Activated naive CD8-positive, alpha-beta T cell treated with anti-CD3 and anti-CD28 coated beads for 36 hours (primary cell): ENCODE data around the gene PEX11B. TPM values are rescaled to one million over a fixed set of nuclear protein-coding genes. Genes with fewer than 3 reads are reported as not detected.

Experiments
- DNase-seq: peaks from one replicate; pipeline ENCODE4 v3.0.0; 2021
- H3K27ac Mint-ChIP-seq: one replicate; pipeline ENCODE4 v1.8.0; 2022; ENCODE audit warnings: mild to moderate bottlenecking, moderate library complexity, mixed read lengths
- H3K27me3 Mint-ChIP-seq: one replicate; pipeline ENCODE4 v1.8.0; 2022; ENCODE audit warnings: mild to moderate bottlenecking, mixed read lengths
- H3K36me3 Mint-ChIP-seq: one replicate; pipeline ENCODE4 v1.8.0; 2021; ENCODE audit warnings: mild to moderate bottlenecking, mixed read lengths
- H3K4me1 Mint-ChIP-seq: one replicate; pipeline ENCODE4 v1.8.0; 2021; ENCODE audit warnings: mixed read lengths
- H3K4me3 Mint-ChIP-seq: one replicate; pipeline ENCODE4 v1.8.0; 2022; ENCODE audit warnings: mild to moderate bottlenecking, moderate library complexity, mixed read lengths
- H3K9me3 Mint-ChIP-seq: one replicate; pipeline ENCODE4 v1.8.0; 2022; ENCODE audit warnings: mixed read lengths
- total RNA-seq, 2 experiments: library from RNA; stranded (reverse); gene quantifications; one replicate each; pipeline ENCODE4 v1.2.3, GENCODE V29; 2021

The PEX11B gene
- total RNA-seq, 2 experiments from 2014 or later, result 33.6 to 33.8 TPM

- Mint-ChIP-seq H3K27ac (no peak overlapping the region), H3K4me1 (peaks cover 2% of the 10 kb centered on the region), H3K4me3 (no peak overlapping the region), H3K27me3 (peaks cover 23% of the 10 kb centered on the region), H3K9me3 (no peaks in the 10 kb centered on the region), H3K36me3 (no peaks in the 10 kb centered on the region)
- DNase-seq, result no peak
These were observed 38.7 kb downstream of the PEX11B start for GRCh38 chr1:145879775-145880174.

- H3K27ac Mint-ChIP-seq, result no peak overlapping the region
- peaks cover 2% of the 10 kb centered on the region for H3K4me1 Mint-ChIP-seq
These were observed 39.8 kb downstream of the PEX11B start for GRCh38 chr1:145878724-145879123.

DNA sequence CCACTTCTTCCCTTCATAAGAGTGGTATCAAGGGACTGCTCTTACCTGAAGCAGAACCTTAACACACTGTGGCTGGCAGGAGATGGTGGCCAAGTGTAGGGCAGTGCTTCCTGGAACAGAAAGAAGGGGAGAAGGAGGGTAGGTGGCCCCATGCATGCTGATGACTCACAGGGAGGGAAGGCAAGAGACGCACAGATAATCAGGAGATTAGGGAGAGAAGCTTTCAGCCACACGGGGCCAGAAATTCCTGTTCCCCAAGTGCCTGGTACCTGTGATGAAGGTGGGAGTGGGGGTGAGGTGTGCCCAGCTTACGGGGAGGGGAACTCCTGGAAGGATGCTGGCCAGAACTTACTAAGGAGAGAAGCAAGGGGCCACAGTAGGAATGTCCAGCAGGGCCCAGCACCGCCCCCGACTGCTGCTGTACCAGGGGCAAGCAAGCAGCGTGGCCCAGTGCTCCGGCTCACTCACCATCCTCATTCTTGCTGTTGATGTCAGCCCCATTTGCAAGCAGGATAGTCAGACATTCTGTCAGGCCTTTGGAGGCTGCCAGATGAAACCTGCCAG is 40.5 kb downstream of the PEX11B start:
- no peaks in the 10 kb centered on the region for H3K36me3 Mint-ChIP-seq

More at GRCh38 chr1:145878724-145879123, 39.8 kb downstream of the PEX11B start:
- no peaks in the 10 kb centered on the region for H3K9me3 Mint-ChIP-seq
- peaks cover 12% of the 10 kb centered on the region for H3K27me3 Mint-ChIP-seq
- H3K36me3 Mint-ChIP-seq, result no peaks in the 10 kb centered on the region
- no peak overlapping the region for H3K4me3 Mint-ChIP-seq
- DNase-seq, result no peak

DNA sequence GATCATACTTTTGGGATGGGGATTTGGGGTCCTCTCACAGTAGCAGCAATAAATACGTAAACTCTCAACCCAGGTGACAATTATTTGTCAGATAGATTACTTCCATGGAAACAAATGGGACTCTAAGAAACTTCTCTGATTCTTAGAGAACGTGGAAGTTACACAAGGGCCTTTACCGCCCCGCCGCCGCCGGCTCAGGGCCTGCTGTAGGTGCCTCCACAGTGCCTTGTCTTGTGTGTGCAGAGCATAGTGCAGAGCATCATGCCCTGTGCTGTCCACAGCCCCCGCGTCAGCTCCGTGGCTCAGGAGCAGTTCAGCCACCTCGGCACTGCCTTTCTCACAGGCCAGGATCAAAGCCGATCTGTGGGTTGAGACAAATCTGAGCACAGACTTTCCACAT is 43.9 kb downstream of the PEX11B start:
- Mint-ChIP-seq H3K9me3 (no peaks in the 10 kb centered on the region), H3K27ac (no peak overlapping the region), H3K4me3 (no peak overlapping the region), H3K36me3 (no peaks in the 10 kb centered on the region), H3K27me3 (peaks cover 3% of the 10 kb centered on the region), H3K4me1 (peaks cover 10% of the 10 kb centered on the region)
- no peak for DNase-seq

More for the DNA sequence above, 40.5 kb downstream of the PEX11B start:
- Mint-ChIP-seq H3K4me3 (no peak overlapping the region), H3K27ac (no peak overlapping the region), H3K9me3 (no peaks in the 10 kb centered on the region), H3K4me1 (peaks cover 2% of the 10 kb centered on the region), H3K27me3 (peaks cover 7% of the 10 kb centered on the region)
- no peak for DNase-seq

DNA sequence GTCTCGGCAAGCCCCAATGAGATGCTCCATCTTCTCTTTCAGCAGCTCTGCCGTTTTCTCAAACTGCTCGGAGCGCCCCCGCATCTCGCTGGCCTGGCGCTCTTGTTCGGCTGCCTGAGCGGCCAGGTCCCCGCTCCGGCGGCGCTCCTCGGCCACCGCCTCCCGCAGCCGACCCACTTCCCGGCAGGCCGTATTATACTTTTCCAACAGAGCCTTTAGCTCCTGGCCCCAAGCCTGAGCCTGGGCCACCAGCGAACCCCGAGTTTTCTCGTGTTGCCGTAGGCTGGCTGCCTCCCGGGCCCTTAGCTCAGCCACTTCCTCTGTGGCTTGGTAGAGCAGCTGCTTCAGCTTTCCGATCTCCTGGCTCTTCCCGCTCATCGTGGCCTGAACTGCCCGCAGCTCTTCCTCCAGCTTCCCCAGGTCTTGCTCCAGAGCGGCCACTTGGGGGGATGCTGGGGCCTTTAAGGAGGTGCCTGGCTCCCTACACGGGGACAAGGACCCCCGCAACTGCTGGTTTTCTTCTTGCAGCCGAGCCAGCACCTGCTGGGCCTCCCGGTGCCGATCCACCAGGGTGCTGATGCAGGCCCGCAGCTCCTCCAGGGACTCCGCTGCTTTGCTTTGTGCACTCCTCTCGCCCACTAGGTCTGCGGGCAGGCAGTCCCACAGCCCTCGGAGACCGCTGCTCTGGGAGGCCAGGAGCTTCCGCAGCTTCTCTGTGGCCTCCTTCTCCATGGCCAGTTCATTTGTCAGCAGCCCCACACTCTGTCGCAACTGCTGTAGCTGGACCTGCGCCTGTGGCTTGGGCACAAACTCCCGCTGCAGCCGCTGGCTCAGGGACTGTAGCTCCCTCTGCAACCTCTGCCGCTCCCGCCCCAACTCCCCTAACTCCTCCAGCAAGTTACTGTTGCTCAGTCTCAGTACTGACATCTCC is 46.3 kb downstream of the PEX11B start:
- Mint-ChIP-seq H3K27ac (peak overlapping the region; percentile 39), H3K27me3 (peaks cover 3% of the 10 kb centered on the region), H3K36me3 (no peaks in the 10 kb centered on the region), H3K4me1 (peaks cover 10% of the 10 kb centered on the region), H3K9me3 (no peaks in the 10 kb centered on the region), H3K4me3 (peak overlapping the region; percentile 75)
- DNase-seq, result peak; percentile 43

- Mint-ChIP-seq H3K27ac (no peak overlapping the region), H3K36me3 (no peaks in the 10 kb centered on the region), H3K9me3 (no peaks in the 10 kb centered on the region), H3K27me3 (peaks cover 3% of the 10 kb centered on the region), H3K4me1 (peaks cover 10% of the 10 kb centered on the region), H3K4me3 (no peak overlapping the region)
- no peak for DNase-seq
These were observed 50.3 kb downstream of the PEX11B start for GRCh38 chr1:145868232-145868631.

DNA sequence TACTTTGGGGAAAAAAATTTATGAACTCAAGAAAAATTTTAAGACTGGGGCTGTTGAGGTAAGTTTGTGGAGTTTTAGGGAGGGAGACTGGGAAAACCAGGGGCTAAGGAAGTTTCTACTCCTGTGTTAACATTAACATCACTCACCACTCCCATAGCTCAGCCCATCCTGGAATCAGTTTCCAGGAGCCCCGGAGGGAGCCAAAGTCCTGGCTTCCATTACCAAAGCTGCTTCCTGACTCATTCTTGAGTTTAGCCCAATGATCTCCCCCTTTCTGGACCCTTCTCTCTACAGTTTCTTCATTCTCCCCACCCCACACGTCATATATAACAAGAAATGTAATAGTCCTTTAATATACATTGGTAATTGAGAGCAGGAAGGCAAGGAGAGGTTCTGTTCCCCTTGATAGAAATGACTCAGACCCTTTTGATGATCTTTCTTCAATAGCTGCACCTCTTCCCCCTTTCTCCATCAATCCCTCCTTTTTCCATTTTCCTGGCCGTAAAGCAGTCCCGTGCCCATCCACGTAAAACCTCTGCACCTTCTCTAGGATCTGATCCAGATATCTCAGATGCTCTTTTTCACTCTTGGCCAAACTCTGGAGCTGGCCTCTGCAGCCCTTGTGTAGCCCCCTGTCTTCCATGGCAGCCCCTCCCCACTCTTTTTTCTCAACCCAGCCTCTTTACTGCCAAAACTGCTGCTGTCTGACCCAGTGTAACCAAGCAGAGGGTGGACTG is 55.1 kb downstream of the PEX11B start:
- Mint-ChIP-seq H3K27me3 (peaks cover 3% of the 10 kb centered on the region), H3K36me3 (no peaks in the 10 kb centered on the region), H3K27ac (no peak overlapping the region), H3K9me3 (no peaks in the 10 kb centered on the region), H3K4me1 (peaks cover 4% of the 10 kb centered on the region), H3K4me3 (no peak overlapping the region)
- DNase-seq, result no peak

Other genes starting within 250 kb of the PEX11B start
- gene PDZK1, start 211.3 kb downstream of the PEX11B start, total RNA-seq, result not detected
- gene CD160, start 199.2 kb downstream of the PEX11B start, total RNA-seq, result 10 to 100 TPM; 14.2 to 14.4 TPM
- gene RNF115, start 94.6 kb downstream of the PEX11B start, total RNA-seq, result 10 to 100 TPM; 14.3 to 15.5 TPM
- gene POLR3C, start 94.5 kb downstream of the PEX11B start, total RNA-seq, result 10 to 100 TPM; 59.2 to 62.0 TPM
- gene NUDT17, start 73.1 kb downstream of the PEX11B start, total RNA-seq, result 1 to 10 TPM; 3.6 to 3.8 TPM
- gene PIAS3, start 59.6 kb downstream of the PEX11B start, total RNA-seq, result 10 to 100 TPM; 14.7 to 16.4 TPM
- under 1 TPM; 0.58 to 0.64 TPM for gene ANKRD35, start 32.9 kb downstream of the PEX11B start, total RNA-seq
- 1 to 10 TPM in 1 of 2 experiments, under 1 TPM in 1; 0.97 to 1.2 TPM for gene ITGA10, start 8.7 kb downstream of the PEX11B start, total RNA-seq
- gene RBM8A, start 8.8 kb upstream of the PEX11B start, total RNA-seq, result 100 to 1,000 TPM; 345 to 349 TPM
- gene LIX1L, start 39.3 kb upstream of the PEX11B start, total RNA-seq, result 10 to 100 TPM; 37.6 to 38.3 TPM
- gene ANKRD34A, start 45.9 kb upstream of the PEX11B start, total RNA-seq, result 10 to 100 TPM in 1 of 2 experiments, 1 to 10 TPM in 1; 9.3 to 10.3 TPM
- 10 to 100 TPM; 21.1 to 21.9 TPM for gene POLR3GL, start 46.0 kb upstream of the PEX11B start, total RNA-seq
- gene TXNIP, start 77.9 kb upstream of the PEX11B start, total RNA-seq, result 100 to 1,000 TPM; 228 to 231 TPM
- gene HJV, start 103.0 kb upstream of the PEX11B start, total RNA-seq, result not detected
- gene NBPF10, start 226.1 kb upstream of the PEX11B start, total RNA-seq, result under 1 TPM; 0.64 to 0.78 TPM